Naive thymus-derived CD8-positive, alpha-beta T cell (primary cell): ENCODE results near the gene KREMEN1. TPM values are rescaled to one million over a fixed set of nuclear protein-coding genes. Genes with fewer than 3 reads are reported as not detected.
"Not testable (repeated sequence)": the region's sequence is repeated elsewhere in the genome, so short reads cannot be mapped to it uniquely, and the experiment has no call there.

Experiments
- ATAC-seq, 2 donors: fragments of 150-1000 bp; cut with Tn5 transposase in 1 of 2; sonication (Bioruptor Pico), chemical (Tn5 transposase) in 1 of 2; 1 replicate in 1 of 2; 2 replicates in 1 of 2; pipeline ENCODE4 v1.10.0; 2021; ENCODE audit warnings: mild to moderate bottlenecking in 2 of 2, moderate library complexity in 2 of 2
- POLR2A ChIA-PET: fragments of 350-600 bp; sonication (Branson Sonifier 250); formaldehyde crosslinking; loops from one replicate; lab custom pipeline; 2021; ENCODE audit warnings: antibody characterized with exemption; lab: Charles Lee
- DNase-seq, 10 donors: peaks; one replicate each; pipeline versions ENCODE4 v3.0.0 to v3.0.0-alpha.2; 2020 to 2022
- H3K27ac Mint-ChIP-seq, 10 donors: one replicate each; pipeline ENCODE4 v1.8.0; 2020 to 2022; ENCODE audit warnings: mild to moderate bottlenecking in 10 of 10, mixed read lengths in 10 of 10, moderate library complexity in 4 of 10, inconsistent platforms in 1 of 10
- H3K27me3 Mint-ChIP-seq, 5 donors: one replicate each; pipeline ENCODE4 v1.8.0; 2021 to 2022; ENCODE audit warnings: mixed read lengths in 5 of 5
- H3K36me3 Mint-ChIP-seq, 3 donors: one replicate each; pipeline ENCODE4 v1.8.0; 2020 to 2022; ENCODE audit warnings: mixed read lengths in 3 of 3, mild to moderate bottlenecking in 2 of 3, inconsistent platforms in 1 of 3
- H3K4me1 Mint-ChIP-seq, 4 donors: one replicate each; pipeline ENCODE4 v1.8.0; 2021 to 2022; ENCODE audit warnings: mixed read lengths in 4 of 4
- H3K4me3 Mint-ChIP-seq, 10 donors: one replicate each; pipeline ENCODE4 v1.8.0; 2020 to 2022; ENCODE audit warnings: mild to moderate bottlenecking in 10 of 10, mixed read lengths in 10 of 10, moderate library complexity in 6 of 10, inconsistent platforms in 1 of 10
- H3K9me3 Mint-ChIP-seq, 9 donors: one replicate each; pipeline ENCODE4 v1.8.0; 2020 to 2022; ENCODE audit warnings: mixed read lengths in 9 of 9, mild to moderate bottlenecking in 3 of 9, inconsistent platforms in 1 of 9, moderate library complexity in 1 of 9
- polyA plus RNA-seq, 3 donors: library from polyadenylated mRNA; unstranded; fragments of 300-500 nt; fragmentation: Illumina TruSeq; gene quantifications; one replicate each; pipeline ENCODE4 v1.2.3, GENCODE V29; 2021
- total RNA-seq, 8 experiments: library from RNA in 2 of 8; stranded (reverse) in 2 of 8; gene quantifications; one replicate each; pipeline ENCODE4 v1.2.3 and lab custom pipeline; 2021 to 2026

KREMEN1 gene
- total and polyA plus RNA-seq, 5 experiments from 2014 or later = not detected

GRCh38 chr22:29072193-29072978, 449 bp upstream of the KREMEN1 start:
- Mint-ChIP-seq H3K36me3 (no peaks in the 10 kb centered on the region), H3K27ac (peak overlapping the region in 3 of 10 donors; percentile 24 to 37 (median 36)), H3K27me3 (peaks cover 28 to 50% (median 48%) of the 10 kb centered on the region in 5 donors), H3K4me1 (peaks cover 12 to 29% (median 21%) of the 10 kb centered on the region in 4 donors), H3K4me3 (peak overlapping the region; percentile 70 to 86 (median 80)), H3K9me3 (peaks cover 0 to 2% (median 0%) of the 10 kb centered on the region in 9 donors)
- DNase-seq = peak; percentile 70 to 87 (median 81)
- peak; percentile 87 to 95 for ATAC-seq
- POLR2A ChIA-PET = no interaction called here

GRCh38 chr22:29073618-29074275, 912 bp downstream of the KREMEN1 start:
- peaks cover 12 to 29% (median 21%) of the 10 kb centered on the region in 4 donors for H3K4me1 Mint-ChIP-seq
- DNase-seq (peak in 5 of 10 donors; percentile 6 to 19 (median 16)), ATAC-seq (peak in 1 of 2 donors; percentile 14)
- H3K9me3 Mint-ChIP-seq = peaks cover 0 to 2% (median 0%) of the 10 kb centered on the region in 9 donors
- H3K27me3 Mint-ChIP-seq = peaks cover 30 to 58% (median 57%) of the 10 kb centered on the region in 5 donors
- no peaks in the 10 kb centered on the region for H3K36me3 Mint-ChIP-seq
- POLR2A ChIA-PET = no interaction called here
- peak overlapping the region; percentile 39 to 84 (median 68) for H3K4me3 Mint-ChIP-seq
- H3K27ac Mint-ChIP-seq = no peak overlapping the region

GRCh38 chr22:29074276-29074772, 1.5 kb downstream of the KREMEN1 start:
- Mint-ChIP-seq H3K27me3 (peaks cover 32 to 64% (median 59%) of the 10 kb centered on the region in 5 donors), H3K36me3 (no peaks in the 10 kb centered on the region), H3K27ac (no peak overlapping the region), H3K4me1 (peaks cover 12 to 29% (median 23%) of the 10 kb centered on the region in 4 donors), H3K4me3 (peak overlapping the region; percentile 37 to 84 (median 68)), H3K9me3 (peaks cover 0 to 2% (median 0%) of the 10 kb centered on the region in 9 donors)
- POLR2A ChIA-PET = no interaction called here
- DNase-seq = no peak
- no peak for ATAC-seq

- DNase-seq (no peak), ATAC-seq (no peak)
- H3K9me3 Mint-ChIP-seq = peaks cover 0 to 2% (median 0%) of the 10 kb centered on the region in 9 donors
- no peak overlapping the region for H3K27ac Mint-ChIP-seq
- peaks cover 4 to 19% (median 7%) of the 10 kb centered on the region in 4 donors for H3K4me1 Mint-ChIP-seq
- no peaks in the 10 kb centered on the region for H3K36me3 Mint-ChIP-seq
- peaks cover 27 to 66% (median 47%) of the 10 kb centered on the region in 5 donors for H3K27me3 Mint-ChIP-seq
- H3K4me3 Mint-ChIP-seq = no peak overlapping the region
- POLR2A ChIA-PET = no interaction called here
Observed at GRCh38 chr22:29078036-29078868, 5.4 kb downstream of the KREMEN1 start.

- Mint-ChIP-seq H3K36me3 (no peaks in the 10 kb centered on the region), H3K4me1 (peaks cover 3 to 16% (median 5%) of the 10 kb centered on the region in 4 donors), H3K27me3 (peaks cover 27 to 63% (median 45%) of the 10 kb centered on the region in 5 donors), H3K27ac (no peak overlapping the region), H3K4me3 (no peak overlapping the region), H3K9me3 (peaks cover 0 to 2% (median 0%) of the 10 kb centered on the region in 9 donors)
- POLR2A ChIA-PET = no interaction called here
- DNase-seq (no peak), ATAC-seq (no peak)
Observed at GRCh38 chr22:29078869-29079207, 6.0 kb downstream of the KREMEN1 start.

GRCh38 chr22:29079218-29079901, 6.5 kb downstream of the KREMEN1 start:
- H3K4me1 Mint-ChIP-seq = peaks cover 0 to 11% (median under 1%) of the 10 kb centered on the region in 4 donors
- no peak for ATAC-seq
- H3K27me3 Mint-ChIP-seq = peaks cover 26 to 58% (median 42%) of the 10 kb centered on the region in 5 donors
- no peaks in the 10 kb centered on the region for H3K36me3 Mint-ChIP-seq
- no peak overlapping the region for H3K27ac Mint-ChIP-seq
- peak in 1 of 10 donors; percentile 11 for DNase-seq
- no peak overlapping the region for H3K4me3 Mint-ChIP-seq
- POLR2A ChIA-PET = no interaction called here
- peaks cover 0 to 1% (median 0%) of the 10 kb centered on the region in 9 donors for H3K9me3 Mint-ChIP-seq

- ATAC-seq = no peak
- no peaks in the 10 kb centered on the region for H3K36me3 Mint-ChIP-seq
- H3K27ac Mint-ChIP-seq = no peak overlapping the region
- peaks cover 0 to 8% (median 0%) of the 10 kb centered on the region in 4 donors for H3K4me1 Mint-ChIP-seq
- peaks cover 18 to 48% (median 34%) of the 10 kb centered on the region in 5 donors for H3K27me3 Mint-ChIP-seq
- POLR2A ChIA-PET = no interaction called here
- no peaks in the 10 kb centered on the region for H3K9me3 Mint-ChIP-seq
- H3K4me3 Mint-ChIP-seq = no peak overlapping the region
- no peak for DNase-seq
Observed at GRCh38 chr22:29080106-29080975, 7.5 kb downstream of the KREMEN1 start.

- POLR2A ChIA-PET = no interaction called here
- no peaks in the 10 kb centered on the region for H3K9me3 Mint-ChIP-seq
- ATAC-seq = no peak
Observed at GRCh38 chr22:29081517-29082236, 8.8 kb downstream of the KREMEN1 start.

GRCh38 chr22:29082826-29083545, 10.2 kb downstream of the KREMEN1 start:
- POLR2A ChIA-PET = no interaction called here
- peaks cover 0 to 8% (median 0%) of the 10 kb centered on the region in 4 donors for H3K4me1 Mint-ChIP-seq
- DNase-seq (no peak), ATAC-seq (no peak)
- H3K9me3 Mint-ChIP-seq = no peaks in the 10 kb centered on the region
- H3K27me3 Mint-ChIP-seq = peaks cover 12 to 30% (median 23%) of the 10 kb centered on the region in 5 donors
- H3K4me3 Mint-ChIP-seq = no peak overlapping the region
- H3K36me3 Mint-ChIP-seq = no peaks in the 10 kb centered on the region
- H3K27ac Mint-ChIP-seq = no peak overlapping the region

More at GRCh38 chr22:29081517-29082236, 8.8 kb downstream of the KREMEN1 start:
- Mint-ChIP-seq H3K27ac (no peak overlapping the region), H3K27me3 (peaks cover 11 to 35% (median 27%) of the 10 kb centered on the region in 5 donors), H3K36me3 (no peaks in the 10 kb centered on the region), H3K4me3 (no peak overlapping the region), H3K4me1 (peaks cover 0 to 8% (median 0%) of the 10 kb centered on the region in 4 donors)
- no peak for DNase-seq

- H3K9me3 Mint-ChIP-seq, H3K36me3 Mint-ChIP-seq, POLR2A ChIA-PET, H3K4me3 Mint-ChIP-seq, H3K27ac Mint-ChIP-seq, ATAC-seq, H3K4me1 Mint-ChIP-seq, DNase-seq: not testable (repeated sequence)
- H3K27me3 Mint-ChIP-seq = peaks cover 13 to 32% (median 23%) of the 10 kb centered on the region in 5 donors
Observed at GRCh38 chr22:29083576-29083932, 10.7 kb downstream of the KREMEN1 start.
